GM12873 (cell line): ENCODE data around the gene FMN1.

ENCODE experiments used
- TF ChIP-seq, protein P1 (sequence below): IDR thresholded peaks from 2 replicates; pipeline ENCODE4 v1.5.1; 2012; ENCODE audit warnings: low read depth, mild to moderate bottlenecking, moderate library complexity, low read length, control low read depth; ENCODE audit not compliant: insufficient read depth; ENCODE audit errors: missing control alignments

The FMN1 gene

GRCh38 chr15:33089878-33090757 lies 104.4 kb downstream of the FMN1 start:
- TF ChIP-seq, protein P1, sequence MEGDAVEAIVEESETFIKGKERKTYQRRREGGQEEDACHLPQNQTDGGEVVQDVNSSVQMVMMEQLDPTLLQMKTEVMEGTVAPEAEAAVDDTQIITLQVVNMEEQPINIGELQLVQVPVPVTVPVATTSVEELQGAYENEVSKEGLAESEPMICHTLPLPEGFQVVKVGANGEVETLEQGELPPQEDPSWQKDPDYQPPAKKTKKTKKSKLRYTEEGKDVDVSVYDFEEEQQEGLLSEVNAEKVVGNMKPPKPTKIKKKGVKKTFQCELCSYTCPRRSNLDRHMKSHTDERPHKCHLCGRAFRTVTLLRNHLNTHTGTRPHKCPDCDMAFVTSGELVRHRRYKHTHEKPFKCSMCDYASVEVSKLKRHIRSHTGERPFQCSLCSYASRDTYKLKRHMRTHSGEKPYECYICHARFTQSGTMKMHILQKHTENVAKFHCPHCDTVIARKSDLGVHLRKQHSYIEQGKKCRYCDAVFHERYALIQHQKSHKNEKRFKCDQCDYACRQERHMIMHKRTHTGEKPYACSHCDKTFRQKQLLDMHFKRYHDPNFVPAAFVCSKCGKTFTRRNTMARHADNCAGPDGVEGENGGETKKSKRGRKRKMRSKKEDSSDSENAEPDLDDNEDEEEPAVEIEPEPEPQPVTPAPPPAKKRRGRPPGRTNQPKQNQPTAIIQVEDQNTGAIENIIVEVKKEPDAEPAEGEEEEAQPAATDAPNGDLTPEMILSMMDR: no peak

DNA sequence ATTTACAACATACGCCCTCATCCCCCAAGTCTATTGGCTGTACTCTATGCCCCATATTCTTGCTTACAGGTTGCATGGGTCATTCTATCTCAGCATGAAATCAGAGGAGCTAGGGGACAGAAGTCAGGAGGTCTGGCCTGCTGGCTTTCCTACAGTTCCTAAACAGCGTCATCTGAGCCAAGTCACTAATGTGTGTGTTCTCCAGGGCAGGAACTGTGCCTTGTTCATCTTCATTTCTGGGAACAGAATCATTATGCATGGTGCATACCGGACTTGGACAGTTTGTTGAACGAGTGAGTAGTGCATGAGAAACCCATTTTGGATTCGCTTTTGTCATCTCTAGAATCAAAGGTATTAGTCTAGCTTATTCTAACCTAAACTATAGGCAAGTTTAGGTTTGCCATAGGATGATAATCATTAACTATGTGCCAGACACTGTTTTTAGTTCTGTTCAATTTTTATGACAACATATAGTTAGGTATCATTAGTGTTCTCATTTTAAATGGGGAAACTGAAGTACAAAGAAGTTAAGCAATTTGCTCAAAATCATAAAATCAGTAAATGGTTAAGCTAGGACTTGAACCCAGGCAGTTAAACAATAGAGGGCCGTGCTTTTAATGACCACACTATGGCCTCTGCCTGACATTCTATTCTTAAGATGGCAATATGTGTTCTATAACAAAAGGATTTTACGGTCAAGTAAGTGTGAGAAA lies 105.2 kb downstream of the FMN1 start:
- TF ChIP-seq, protein P1: no peak

- TF ChIP-seq, protein P1: peak; percentile 54
These were observed 107.9 kb downstream of the FMN1 start for GRCh38 chr15:33086500-33087121.

- TF ChIP-seq, protein P1: no peak
These were observed 109.9 kb downstream of the FMN1 start for GRCh38 chr15:33084661-33085060.

GRCh38 chr15:33083232-33084081 lies 111.1 kb downstream of the FMN1 start:
- TF ChIP-seq, protein P1: no peak

DNA sequence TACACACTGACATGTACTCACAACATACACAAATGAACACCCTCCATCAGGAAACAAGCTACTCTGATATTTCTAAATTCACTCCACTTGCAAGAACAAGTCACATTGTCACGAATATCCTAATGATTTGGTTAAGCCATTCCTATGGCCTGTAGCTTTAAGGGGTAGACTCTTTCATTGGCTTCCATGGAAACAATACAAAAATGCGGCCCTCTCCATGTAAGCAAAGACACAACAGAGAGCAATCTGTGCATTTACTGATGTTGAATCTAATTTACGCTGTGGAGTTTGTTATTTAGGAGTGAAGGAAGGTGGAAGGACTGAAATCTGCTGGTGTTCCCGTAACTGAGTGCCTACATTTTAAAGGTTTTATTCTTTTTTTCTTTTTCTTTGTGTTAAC lies 114.5 kb downstream of the FMN1 start:
- TF ChIP-seq, protein P1: no peak
